A549 (cell line): Measurements from ENCODE around the gene RUNDC3A. TPM values are rescaled to one million over a fixed set of nuclear protein-coding genes. Genes with fewer than 3 reads are reported as not detected.
A peak's percentile ranks its signal among the peaks of the same experiment; 100 is the strongest.

ENCODE experiments used
- ATAC-seq, 2 experiments: fragments of 200-7000 bp in 1 of 2; fragments of >200 bp in 1 of 2; cut with Nextera tagmentation in 1 of 2; cut with Tn5 transposase in 1 of 2; 3 replicates each; pipeline versions ENCODE4 v1.8.0 to v1.9.1; 2018 to 2020; ENCODE audit warnings: mild to moderate bottlenecking in 1 of 2, moderate library complexity in 1 of 2
- CTCF ChIA-PET: fragments of 300-600 bp; sonication (Branson Sonifier 250); formaldehyde crosslinking; extraction: SDS; loops from one replicate; lab custom pipeline; 2021; ENCODE audit warnings: antibody characterized with exemption, inconsistent platforms; lab: Yijun Ruan, JAX
- POLR2A ChIA-PET: fragments of 350-600 bp; formaldehyde crosslinking; extraction: SDS; loops from one replicate; lab custom pipeline; 2021; ENCODE audit warnings: antibody characterized with exemption, inconsistent platforms; lab: Yijun Ruan, JAX
- DNase-seq, 2 experiments: peaks; one replicate each; pipeline versions ENCODE4 v3.0.0 to v3.0.0-alpha.2; 2011 to 2016; ENCODE audit warnings: low read depth in 1 of 2, low spot score in 1 of 2
- FAIRE-seq: peaks from 2 replicates; lab custom pipeline; 2011; peaks lifted over from hg19 to GRCh38; lab: Jason Lieb, UNC
- H3K27ac ChIP-seq, 2 experiments: fragments of >200 bp; sonication (Bioruptor Twin); formaldehyde crosslinking; 3 replicates each; pipeline ENCODE4 v1.5.1; 2016 to 2017
- H3K4me1 ChIP-seq: fragments of >200 bp; sonication (Bioruptor Twin); formaldehyde crosslinking; 3 replicates; pipeline ENCODE4 v1.6.1; 2016
- H3K4me2 ChIP-seq: fragments of >200 bp; sonication (Bioruptor Twin); formaldehyde crosslinking; 3 replicates; pipeline ENCODE4 v1.6.1; 2016
- H3K4me3 ChIP-seq: fragments of >200 bp; sonication (Bioruptor Twin); formaldehyde crosslinking; 3 replicates; pipeline ENCODE4 v1.5.1; 2016
- H3K9me3 ChIP-seq: fragments of >200 bp; sonication (Bioruptor Twin); formaldehyde crosslinking; 3 replicates; pipeline ENCODE4 v1.6.1; 2016
- BHLHE40 ChIP-seq: IDR thresholded peaks from 2 replicates; pipeline ENCODE4 v1.6.1; 2012; ENCODE audit warnings: low read depth, low read length, inconsistent platforms
- CEBPB ChIP-seq, 2 experiments: fragments of >200 bp in 1 of 2; sonication (Bioruptor Twin) in 1 of 2; formaldehyde crosslinking in 1 of 2; IDR thresholded peaks; 2 replicates each; pipeline ENCODE4 v1.6.1; 2012 to 2016
- CHD4 ChIP-seq: fragments of 200-600 bp; sonication (generic); IDR thresholded peaks from 2 replicates; pipeline ENCODE4 v1.6.1; 2016; ENCODE audit warnings: antibody characterized with exemption, mild to moderate bottlenecking, borderline replicate concordance
- HDAC2 ChIP-seq: fragments of 200-600 bp; sonication (generic); IDR thresholded peaks from 2 replicates; pipeline ENCODE4 v1.6.1; 2016
- HEYL ChIP-seq: fragments of 250-450 bp; sonication (Bioruptor Pico); IDR thresholded peaks from 2 replicates; pipeline ENCODE4 v1.8.0; 2021; ENCODE audit warnings: mild to moderate bottlenecking, moderate library complexity
- JUNB ChIP-seq: fragments of >200 bp; sonication (Bioruptor Twin); formaldehyde crosslinking; IDR thresholded peaks from 2 replicates; pipeline ENCODE4 v1.6.1; 2016
- KDM1A ChIP-seq: fragments of 200-600 bp; sonication (generic); IDR thresholded peaks from 2 replicates; pipeline ENCODE4 v1.6.1; 2016; ENCODE audit warnings: low read depth, mild to moderate bottlenecking
- MAFK ChIP-seq: fragments of 450-650 bp; IDR thresholded peaks from 2 replicates; pipeline ENCODE4 v1.6.1; 2014; ENCODE audit not compliant: partially characterized antibody
- RAD21 ChIP-seq, 2 experiments: fragments of >200 bp in 1 of 2; sonication (Bioruptor Twin) in 1 of 2; formaldehyde crosslinking in 1 of 2; IDR thresholded peaks in 1 of 2; conservative IDR thresholded peaks in 1 of 2; 2 replicates in 1 of 2; 3 replicates in 1 of 2; pipeline ENCODE4 v1.6.1; 2012 to 2018; ENCODE audit warnings: inconsistent platforms in 1 of 2
- RCOR1 ChIP-seq: fragments of 150-350 bp; IDR thresholded peaks from 2 replicates; pipeline ENCODE4 v1.6.1; 2014; ENCODE audit warnings: antibody characterized with exemption, low read length, low read depth
- RFX5 ChIP-seq: fragments of 450-650 bp; IDR thresholded peaks from 2 replicates; pipeline ENCODE4 v1.7.1; 2014; ENCODE audit warnings: antibody characterized with exemption, mild to moderate bottlenecking, moderate library complexity
- SMC3 ChIP-seq: fragments of >200 bp; sonication (Bioruptor Twin); formaldehyde crosslinking; IDR thresholded peaks from 3 replicates; pipeline ENCODE4 v1.6.1; 2018; ENCODE audit warnings: inconsistent platforms
- ZC3H11A ChIP-seq: fragments of 450-650 bp; IDR thresholded peaks from 2 replicates; pipeline ENCODE4 v1.6.1; 2014; ENCODE audit warnings: antibody characterized with exemption, mild to moderate bottlenecking
- ZFP36 ChIP-seq: fragments of 450-650 bp; IDR thresholded peaks from 2 replicates; pipeline ENCODE4 v1.6.1; 2014; ENCODE audit warnings: borderline replicate concordance; ENCODE audit not compliant: partially characterized antibody
- ZNF302 ChIP-seq: fragments of 250-450 bp; sonication (Bioruptor Pico); IDR thresholded peaks from 2 replicates; pipeline ENCODE4 v1.9.0; 2021; ENCODE audit warnings: inconsistent platforms, mild to moderate bottlenecking, moderate library complexity
- WGBS: methylation state at CpG from one replicate; pipeline ENCODE4 v1.1.6; 2017; ENCODE audit errors: missing lambda C conversion rate; 5-methylcytosine and 5-hydroxymethylcytosine counted together
- polyA plus RNA-seq, 4 experiments: library from polyadenylated mRNA; depleted of rRNA in 3 of 4; stranded (reverse); fragments of >200 nt; fragmentation: RNase III in 1 of 4; extraction: RNeasy Plus Mini Kit Qiagen cat#74134 plus additional on column Dnase treatment in 1 of 4; gene quantifications; 2 replicates in 3 of 4; 3 replicates in 1 of 4; pipeline ENCODE4 v1.2.3, GENCODE V29; 2011 to 2017
- TF ChIP-seq, protein P1 (sequence below): fragments of 250-450 bp; sonication (Bioruptor Pico); IDR thresholded peaks from 2 replicates; pipeline ENCODE4 v1.5.0; 2020; ENCODE audit warnings: low read depth, mild to moderate bottlenecking, moderate library complexity
- TF ChIP-seq, protein P2 (sequence below): fragments of 200-600 bp; sonication (generic); IDR thresholded peaks from 2 replicates; pipeline ENCODE4 v1.6.1; 2016; ENCODE audit warnings: antibody characterized with exemption, mild to moderate bottlenecking, moderate library complexity

Gene RUNDC3A
- polyA plus RNA-seq, 2 of the 4 experiments (the other 2 are of a cell fraction) = 0.45 to 0.48 TPM

DNA sequence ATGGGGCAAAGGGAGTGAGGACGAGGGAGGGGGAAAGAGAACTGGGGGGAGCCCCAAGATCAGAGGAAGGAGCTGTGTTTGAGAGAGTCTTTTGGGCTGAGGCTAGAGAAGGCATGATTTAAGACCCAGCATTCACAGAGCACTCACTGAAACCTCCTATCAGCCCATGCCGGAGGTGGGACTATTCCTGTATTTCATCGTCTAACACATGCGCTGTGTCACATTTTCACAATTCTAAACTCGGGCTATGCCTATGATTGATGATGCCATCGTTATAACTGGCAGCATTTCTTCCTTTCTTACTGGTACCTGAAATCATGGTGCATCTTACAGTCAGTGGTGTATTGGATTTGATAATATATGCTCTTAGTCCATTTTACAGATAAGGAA is 51.7 kb downstream of the RUNDC3A start:
- no peak overlapping the region for H3K4me3 ChIP-seq
- ATAC-seq = no peak
- POLR2A ChIA-PET = interaction anchor here (0.5 to 0.6 kb wide), 2 partner anchors 192 to 294 kb away, joined by 3 read pairs; partner anchors contain the start of gene LSM12
- H3K27ac ChIP-seq = no peak overlapping the region
- no peak overlapping the region for H3K4me2 ChIP-seq
- FAIRE-seq = no peak
- H3K4me1 ChIP-seq = peaks cover 20% of the 10 kb centered on the region
- CTCF ChIA-PET = interaction anchor here (0.8 to 11.1 kb wide), 11 partner anchors 8 to 173 kb away, joined by 3 to 179 read pairs (median 10); partner anchors contain the start of gene GRN
- TF ChIP-seq ZC3H11A (no peak), BHLHE40 (no peak), HEYL (no peak), SMC3 (no peak), KDM1A (0 out of 2 replicates have a peak, but pooled peaks have one; percentile 47), RAD21 (conservative IDR thresholded peaks at IDR 0.05 in 1 of 2, IDR thresholded peaks at IDR 0.05 in 1 of 2) (no peak), CHD4 (no peak)
- TF ChIP-seq, protein P1, sequence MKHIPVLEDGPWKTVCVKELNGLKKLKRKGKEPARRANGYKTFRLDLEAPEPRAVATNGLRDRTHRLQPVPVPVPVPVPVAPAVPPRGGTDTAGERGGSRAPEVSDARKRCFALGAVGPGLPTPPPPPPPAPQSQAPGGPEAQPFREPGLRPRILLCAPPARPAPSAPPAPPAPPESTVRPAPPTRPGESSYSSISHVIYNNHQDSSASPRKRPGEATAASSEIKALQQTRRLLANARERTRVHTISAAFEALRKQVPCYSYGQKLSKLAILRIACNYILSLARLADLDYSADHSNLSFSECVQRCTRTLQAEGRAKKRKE (CRISPR knock-in tag) = no peak
- H3K9me3 ChIP-seq = no peaks in the 10 kb centered on the region
- no peak for DNase-seq
- 65% methylated on average over 6 of the region's 6 CpGs for WGBS

DNA sequence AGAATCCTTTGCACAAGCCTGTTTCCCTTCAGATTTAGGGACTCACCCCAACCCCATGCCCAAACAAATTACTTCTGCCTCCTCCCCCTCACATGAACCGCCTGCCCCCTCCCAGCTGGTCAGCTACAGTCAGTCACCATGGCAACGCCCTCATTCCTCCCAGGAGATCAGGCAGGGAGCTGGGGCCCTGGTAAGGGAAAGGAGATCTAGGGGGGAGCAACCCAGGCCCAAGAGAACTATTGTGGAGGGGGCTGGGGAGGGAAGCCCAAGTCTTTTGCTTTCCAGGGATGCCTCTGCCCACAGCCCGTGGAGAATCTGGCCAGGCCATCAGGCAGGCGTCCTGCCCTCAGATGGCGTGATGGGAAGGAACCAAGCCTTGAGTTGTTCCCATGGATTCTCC is 52.4 kb downstream of the RUNDC3A start:
- Histone ChIP-seq H3K4me3 (no peak overlapping the region), H3K27ac (no peak overlapping the region)
- POLR2A ChIA-PET = no interaction called here
- CTCF ChIA-PET = interaction anchor here (0.9 to 11.1 kb wide), 11 partner anchors 9 to 172 kb away, joined by 3 to 179 read pairs (median 10); partner anchors contain the start of gene GRN
- TF ChIP-seq, protein P2, sequence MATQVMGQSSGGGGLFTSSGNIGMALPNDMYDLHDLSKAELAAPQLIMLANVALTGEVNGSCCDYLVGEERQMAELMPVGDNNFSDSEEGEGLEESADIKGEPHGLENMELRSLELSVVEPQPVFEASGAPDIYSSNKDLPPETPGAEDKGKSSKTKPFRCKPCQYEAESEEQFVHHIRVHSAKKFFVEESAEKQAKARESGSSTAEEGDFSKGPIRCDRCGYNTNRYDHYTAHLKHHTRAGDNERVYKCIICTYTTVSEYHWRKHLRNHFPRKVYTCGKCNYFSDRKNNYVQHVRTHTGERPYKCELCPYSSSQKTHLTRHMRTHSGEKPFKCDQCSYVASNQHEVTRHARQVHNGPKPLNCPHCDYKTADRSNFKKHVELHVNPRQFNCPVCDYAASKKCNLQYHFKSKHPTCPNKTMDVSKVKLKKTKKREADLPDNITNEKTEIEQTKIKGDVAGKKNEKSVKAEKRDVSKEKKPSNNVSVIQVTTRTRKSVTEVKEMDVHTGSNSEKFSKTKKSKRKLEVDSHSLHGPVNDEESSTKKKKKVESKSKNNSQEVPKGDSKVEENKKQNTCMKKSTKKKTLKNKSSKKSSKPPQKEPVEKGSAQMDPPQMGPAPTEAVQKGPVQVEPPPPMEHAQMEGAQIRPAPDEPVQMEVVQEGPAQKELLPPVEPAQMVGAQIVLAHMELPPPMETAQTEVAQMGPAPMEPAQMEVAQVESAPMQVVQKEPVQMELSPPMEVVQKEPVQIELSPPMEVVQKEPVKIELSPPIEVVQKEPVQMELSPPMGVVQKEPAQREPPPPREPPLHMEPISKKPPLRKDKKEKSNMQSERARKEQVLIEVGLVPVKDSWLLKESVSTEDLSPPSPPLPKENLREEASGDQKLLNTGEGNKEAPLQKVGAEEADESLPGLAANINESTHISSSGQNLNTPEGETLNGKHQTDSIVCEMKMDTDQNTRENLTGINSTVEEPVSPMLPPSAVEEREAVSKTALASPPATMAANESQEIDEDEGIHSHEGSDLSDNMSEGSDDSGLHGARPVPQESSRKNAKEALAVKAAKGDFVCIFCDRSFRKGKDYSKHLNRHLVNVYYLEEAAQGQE = no peak
- TF ChIP-seq SMC3 (no peak), ZNF302 (CRISPR knock-in tag) (no peak), HDAC2 (no peak), RCOR1 (no peak), CEBPB (IDR thresholded peaks at IDR 0.05) (no peak), RFX5 (no peak), JUNB (no peak)
- TF ChIP-seq, all 56 proteins: peak for 0
- Histone ChIP-seq H3K4me1 (peaks cover 20% of the 10 kb centered on the region), H3K4me2 (no peak overlapping the region), H3K9me3 (no peaks in the 10 kb centered on the region)
- WGBS = 73% methylated on average over 5 of the region's 5 CpGs
- ATAC-seq = no peak
- no peak for DNase-seq
- no peak for FAIRE-seq

DNA sequence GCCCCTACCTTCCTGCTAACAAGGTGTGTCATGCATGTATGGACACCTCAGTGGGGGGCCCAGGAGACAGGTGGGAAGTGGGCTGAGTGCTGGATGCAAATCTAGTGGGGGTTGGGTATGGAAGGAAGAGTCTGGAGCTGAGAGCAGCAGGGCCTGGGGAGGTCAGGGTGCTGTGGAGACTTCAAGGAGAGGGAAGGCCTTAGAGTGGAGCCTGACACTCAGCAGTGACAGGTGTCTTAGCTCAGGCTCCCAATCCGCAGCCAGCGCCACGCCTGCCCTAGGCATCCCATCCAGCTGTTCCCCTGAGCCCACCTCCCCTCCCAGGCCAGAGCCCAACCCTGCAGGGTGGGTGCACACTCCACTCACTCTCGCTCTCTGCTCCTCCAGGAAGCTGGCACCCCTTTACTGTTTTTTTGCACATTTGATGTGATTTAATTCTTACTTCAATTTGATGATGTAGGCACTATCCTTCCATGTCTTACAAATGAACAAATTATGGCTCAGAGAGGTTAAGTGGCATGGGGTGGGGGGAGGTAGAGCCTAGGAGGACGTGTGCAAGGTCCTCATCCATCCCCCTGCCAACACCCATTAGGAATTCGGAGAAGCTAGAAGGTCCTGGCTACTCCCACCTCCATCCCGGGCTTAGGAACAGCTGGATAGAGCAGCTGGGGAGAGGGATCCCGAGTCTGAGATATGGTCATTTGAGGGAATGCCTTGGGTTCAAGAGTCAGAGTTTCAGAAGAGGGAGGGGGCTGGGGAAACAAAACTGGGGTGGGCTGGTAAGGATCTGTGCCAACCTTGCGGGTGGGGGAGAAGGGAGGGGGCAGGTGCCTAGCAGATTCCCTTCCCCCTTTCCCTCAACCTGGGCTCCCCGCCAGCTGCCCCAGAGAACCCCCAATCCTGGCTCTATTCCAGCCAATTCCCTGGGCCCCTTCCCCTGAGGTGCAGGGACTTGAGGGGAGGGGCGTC is 53.2 kb downstream of the RUNDC3A start:
- DNase-seq (no peak), FAIRE-seq (no peak), ATAC-seq (0 out of 6 replicates have a peak, but pooled peaks of 1 of the 2 experiments have one; percentile 5)
- Histone ChIP-seq H3K4me3 (no peak overlapping the region), H3K4me2 (0 out of 3 replicates have a peak overlapping the region, but pooled peaks have one; percentile 97), H3K9me3 (no peaks in the 10 kb centered on the region), H3K27ac (no peak overlapping the region), H3K4me1 (peaks cover 20% of the 10 kb centered on the region)
- ChIA-PET CTCF (interaction anchor here (0.9 to 11.1 kb wide), 16 partner anchors 10 to 418 kb away, joined by 3 to 179 read pairs (median 9); partner anchors contain the start of gene GRN), POLR2A (no interaction called here)
- TF ChIP-seq ZFP36 = no peak
- peak; percentile 75 for TF ChIP-seq MAFK
- WGBS = 76% methylated on average over 11 of the region's 11 CpGs
